Measurements from ENCODE around the gene MLANA.

The MLANA gene

GRCh38 chr9:5890641-5891040 lies at the start of gene MLANA:
TSS of gene MLANA (plus strand) at chr9:5890889. CDS start at chr9:5892475, 1,586 bp downstream.
- H3K4me1 ChIP-seq (ENCODE audit: insufficient read depth, insufficient read length): no peaks in the 10 kb centered on the region
- H3K4me3 ChIP-seq (ENCODE audit: insufficient read length, low read depth): no peak within 1 kb of the TSS
- no peak for DNase-seq (ENCODE audit: low read depth, low spot score)
- H3K9ac ChIP-seq (ENCODE audit: insufficient read length, low read depth): no peak within 1 kb of the TSS
- no peaks in the 10 kb centered on the region for H3K27me3 ChIP-seq (ENCODE audit: insufficient read depth, insufficient read length)
- H3K36me3 ChIP-seq (ENCODE audit: insufficient read depth, insufficient read length, low read length): no peaks in the 10 kb centered on the region
- TF ChIP-seq SUZ12 (IDR thresholded peaks at IDR 0.05; ENCODE audit: extremely low read depth, insufficient read depth, insufficient read length) (no peak), YY1 (IDR thresholded peaks at IDR 0.05; ENCODE audit: insufficient read depth, insufficient read length) (no peak), ZNF274 (IDR thresholded peaks at IDR 0.05; ENCODE audit: low read depth, low read length) (no peak)
- no peaks in the 10 kb centered on the region for H3K9me3 ChIP-seq (ENCODE audit: insufficient read depth, low read length)

GRCh38 chr9:5841771-5842573 lies 48.7 kb upstream of the MLANA start:
- no peak overlapping the region for H3K9ac ChIP-seq (ENCODE audit: insufficient read length, low read depth)
- DNase-seq (ENCODE audit: low read depth, low spot score): no peak
- H3K27me3 ChIP-seq (ENCODE audit: insufficient read depth, insufficient read length): no peaks in the 10 kb centered on the region
- TF ChIP-seq SUZ12 (IDR thresholded peaks at IDR 0.05; ENCODE audit: extremely low read depth, insufficient read depth, insufficient read length) (no peak), YY1 (IDR thresholded peaks at IDR 0.05; ENCODE audit: insufficient read depth, insufficient read length) (no peak), ZNF274 (IDR thresholded peaks at IDR 0.05; ENCODE audit: low read depth, low read length) (no peak)
- no peak overlapping the region for H3K4me3 ChIP-seq (ENCODE audit: insufficient read length, low read depth)
- peaks cover 4% of the 10 kb centered on the region; the same call in 1 of the 2 replicates for H3K9me3 ChIP-seq (ENCODE audit: insufficient read depth, low read length)
- H3K4me1 ChIP-seq (ENCODE audit: insufficient read depth, insufficient read length): peaks cover 3% of the 10 kb centered on the region
- no peaks in the 10 kb centered on the region for H3K36me3 ChIP-seq (ENCODE audit: insufficient read depth, insufficient read length, low read length)

- H3K9ac ChIP-seq (ENCODE audit: insufficient read length, low read depth): no peak overlapping the region
- no peak for DNase-seq (ENCODE audit: low read depth, low spot score)
- no peaks in the 10 kb centered on the region for H3K36me3 ChIP-seq (ENCODE audit: insufficient read depth, insufficient read length, low read length)
- no peaks in the 10 kb centered on the region for H3K27me3 ChIP-seq (ENCODE audit: insufficient read depth, insufficient read length)
- H3K9me3 ChIP-seq (ENCODE audit: insufficient read depth, low read length): peaks cover 4% of the 10 kb centered on the region; the same call in 1 of the 2 replicates
- H3K4me3 ChIP-seq (ENCODE audit: insufficient read length, low read depth): no peak overlapping the region
- H3K4me1 ChIP-seq (ENCODE audit: insufficient read depth, insufficient read length): peaks cover 3% of the 10 kb centered on the region
- no peak for TF ChIP-seq ZNF274 (IDR thresholded peaks at IDR 0.05; ENCODE audit: low read depth, low read length)
- no peak for TF ChIP-seq SUZ12 (IDR thresholded peaks at IDR 0.05; ENCODE audit: extremely low read depth, insufficient read depth, insufficient read length)
These were observed 47.5 kb upstream of the MLANA start for GRCh38 chr9:5842929-5843793.

- Histone ChIP-seq H3K27me3 (ENCODE audit: insufficient read depth, insufficient read length) (no peaks in the 10 kb centered on the region), H3K36me3 (ENCODE audit: insufficient read depth, insufficient read length, low read length) (no peaks in the 10 kb centered on the region), H3K9me3 (ENCODE audit: insufficient read depth, low read length) (peaks cover 4% of the 10 kb centered on the region; the same call in 1 of the 2 replicates), H3K9ac (ENCODE audit: insufficient read length, low read depth) (no peak overlapping the region), H3K4me3 (ENCODE audit: insufficient read length, low read depth) (no peak overlapping the region), H3K4me1 (ENCODE audit: insufficient read depth, insufficient read length) (peaks cover 3% of the 10 kb centered on the region)
- DNase-seq (ENCODE audit: low read depth, low spot score): no peak
- TF ChIP-seq YY1 (IDR thresholded peaks at IDR 0.05; ENCODE audit: insufficient read depth, insufficient read length) (no peak), ZNF274 (IDR thresholded peaks at IDR 0.05; ENCODE audit: low read depth, low read length) (no peak), SUZ12 (IDR thresholded peaks at IDR 0.05; ENCODE audit: extremely low read depth, insufficient read depth, insufficient read length) (no peak)
These were observed 46.8 kb upstream of the MLANA start for GRCh38 chr9:5843794-5844471.

- no peaks in the 10 kb centered on the region for H3K36me3 ChIP-seq (ENCODE audit: insufficient read depth, insufficient read length, low read length)
- H3K9ac ChIP-seq (ENCODE audit: insufficient read length, low read depth): no peak overlapping the region
- peaks cover 3% of the 10 kb centered on the region for H3K4me1 ChIP-seq (ENCODE audit: insufficient read depth, insufficient read length)
- H3K4me3 ChIP-seq (ENCODE audit: insufficient read length, low read depth): no peak overlapping the region
- H3K27me3 ChIP-seq (ENCODE audit: insufficient read depth, insufficient read length): no peaks in the 10 kb centered on the region
- peaks cover 4% of the 10 kb centered on the region; the same call in 1 of the 2 replicates for H3K9me3 ChIP-seq (ENCODE audit: insufficient read depth, low read length)
- DNase-seq (ENCODE audit: low read depth, low spot score): no peak
- TF ChIP-seq YY1 (IDR thresholded peaks at IDR 0.05; ENCODE audit: insufficient read depth, insufficient read length): no peak
- no peak for TF ChIP-seq SUZ12 (IDR thresholded peaks at IDR 0.05; ENCODE audit: extremely low read depth, insufficient read depth, insufficient read length)
- no peak for TF ChIP-seq ZNF274 (IDR thresholded peaks at IDR 0.05; ENCODE audit: low read depth, low read length)
These were observed 45.5 kb upstream of the MLANA start for GRCh38 chr9:5845157-5845531.

- Histone ChIP-seq H3K27me3 (ENCODE audit: insufficient read depth, insufficient read length) (no peaks in the 10 kb centered on the region), H3K9ac (ENCODE audit: insufficient read length, low read depth) (no peak overlapping the region), H3K9me3 (ENCODE audit: insufficient read depth, low read length) (peaks cover 4% of the 10 kb centered on the region; the same call in 1 of the 2 replicates), H3K36me3 (ENCODE audit: insufficient read depth, insufficient read length, low read length) (no peaks in the 10 kb centered on the region), H3K4me1 (ENCODE audit: insufficient read depth, insufficient read length) (peaks cover 3% of the 10 kb centered on the region), H3K4me3 (ENCODE audit: insufficient read length, low read depth) (no peak overlapping the region)
- DNase-seq (ENCODE audit: low read depth, low spot score): no peak
- TF ChIP-seq SUZ12 (IDR thresholded peaks at IDR 0.05; ENCODE audit: extremely low read depth, insufficient read depth, insufficient read length): no peak
- no peak for TF ChIP-seq YY1 (IDR thresholded peaks at IDR 0.05; ENCODE audit: insufficient read depth, insufficient read length)
- no peak for TF ChIP-seq ZNF274 (IDR thresholded peaks at IDR 0.05; ENCODE audit: low read depth, low read length)
These were observed 44.6 kb upstream of the MLANA start for GRCh38 chr9:5846096-5846495.

All from NT2/D1 (cell line).